IMR-90 (cell line): ENCODE measurements around the gene GP9. TPM values are rescaled to one million over a fixed set of nuclear protein-coding genes. Genes with fewer than 3 reads are reported as not detected.
A peak's percentile ranks its signal among the peaks of the same experiment; 100 is the strongest.

Source experiments
- ATAC-seq: fragments of 200-7000 bp; cut with Tn5 transposase; 2 replicates; pipeline ENCODE4 v1.9.1; 2020; ENCODE audit warnings: low read depth, mild to moderate bottlenecking, moderate library complexity
- BruUV-seq: library from RNA; stranded (reverse); fragments of 400-500 nt; replicated peaks from 2 replicates; lab custom pipeline; 2021; lab: Mats Ljungman, UMichigan
- CTCF ChIA-PET: fragments of 300-600 bp; formaldehyde crosslinking; extraction: SDS; loops from one replicate; lab custom pipeline; 2021; ENCODE audit warnings: antibody characterized with exemption; lab: Yijun Ruan, JAX
- POLR2A ChIA-PET: fragments of 300-600 bp; sonication (Branson Sonifier 250); formaldehyde crosslinking; loops from one replicate; lab custom pipeline; 2022; ENCODE audit warnings: antibody characterized with exemption; ENCODE audit not compliant: unreplicated experiment; lab: Charles Lee
- DNase-seq: peaks from one replicate; pipeline ENCODE4 v3.0.0; 2013
- H2AFZ ChIP-seq: replicated peaks from 2 replicates; pipeline ENCODE3; 2013; ENCODE audit warnings: low read length, mild to moderate bottlenecking; ENCODE audit not compliant: poor library complexity
- H2AK5ac ChIP-seq: 2 replicates; pipeline ENCODE4 v1.6.1; 2013; ENCODE audit warnings: low read depth, low read length, inconsistent platforms
- H2AK9ac ChIP-seq: replicated peaks from 2 replicates; pipeline ENCODE3; 2013; ENCODE audit warnings: mild to moderate bottlenecking, low read depth, low read length, moderate library complexity; ENCODE audit not compliant: poor library complexity
- H2BK120ac ChIP-seq: 2 replicates; pipeline ENCODE4 v1.6.1; 2013; ENCODE audit warnings: low read depth, low read length, inconsistent platforms
- H2BK15ac ChIP-seq: 3 replicates; pipeline ENCODE4 v1.6.1; 2013; ENCODE audit warnings: low read depth, low read length, inconsistent platforms
- H2BK20ac ChIP-seq: 2 replicates; pipeline ENCODE4 v1.6.1; 2013; ENCODE audit warnings: low read depth, mild to moderate bottlenecking, inconsistent platforms, low read length, moderate library complexity
- H2BK5ac ChIP-seq: 2 replicates; pipeline ENCODE4 v1.6.1; 2013; ENCODE audit warnings: mild to moderate bottlenecking, low read depth, low read length, inconsistent platforms; ENCODE audit not compliant: poor library complexity, severe bottlenecking
- H3K14ac ChIP-seq: replicated peaks from 2 replicates; pipeline ENCODE4 v1.6.1; 2013; ENCODE audit warnings: low read depth, low read length, inconsistent platforms
- H3K18ac ChIP-seq: 2 replicates; pipeline ENCODE4 v1.6.1; 2013; ENCODE audit warnings: low read depth, low read length, control low read depth
- H3K23ac ChIP-seq: 2 replicates; pipeline ENCODE4 v1.6.1; 2013; ENCODE audit warnings: low read depth, low read length, inconsistent platforms
- H3K27ac ChIP-seq: 2 replicates; pipeline ENCODE4 v1.5.1; 2013; ENCODE audit warnings: mild to moderate bottlenecking, control low read depth, low read length; ENCODE audit not compliant: insufficient read depth
- H3K27me3 ChIP-seq: 2 replicates; pipeline ENCODE4 v1.6.1; 2013; ENCODE audit warnings: low read length; ENCODE audit not compliant: control insufficient read depth, insufficient read depth
- H3K36me3 ChIP-seq: 2 replicates; pipeline ENCODE4 v1.6.1; 2013; ENCODE audit warnings: low read length, mixed read lengths; ENCODE audit not compliant: control insufficient read depth, insufficient read depth
- H3K4ac ChIP-seq: 2 replicates; pipeline ENCODE4 v1.6.1; 2013; ENCODE audit warnings: low read depth, low read length, inconsistent platforms
- H3K4me1 ChIP-seq: 2 replicates; pipeline ENCODE4 v1.6.1; 2013; ENCODE audit warnings: low read length, mixed read lengths; ENCODE audit not compliant: control insufficient read depth, insufficient read depth
- H3K4me2 ChIP-seq: 2 replicates; pipeline ENCODE4 v1.6.1; 2013; ENCODE audit warnings: low read depth, mild to moderate bottlenecking, control low read depth, low read length, moderate library complexity
- H3K4me3 ChIP-seq: 2 replicates; pipeline ENCODE4 v1.5.1; 2013; ENCODE audit warnings: low read depth, mild to moderate bottlenecking, control low read depth, low read length, moderate library complexity; ENCODE audit not compliant: insufficient read depth
- H3K56ac ChIP-seq: 2 replicates; pipeline ENCODE4 v1.6.1; 2013; ENCODE audit warnings: low read length, inconsistent platforms; ENCODE audit not compliant: insufficient read depth; ENCODE audit errors: extremely low read depth
- H3K79me1 ChIP-seq, 2 experiments: 2 replicates each; pipeline ENCODE4 v1.6.1; 2013; ENCODE audit warnings: low read length in 2 of 2, inconsistent platforms in 1 of 2, low read depth in 1 of 2
- H3K9ac ChIP-seq: 2 replicates; pipeline ENCODE4 v1.6.1; 2013; ENCODE audit warnings: low read depth, low read length, control low read depth
- H3K9me1 ChIP-seq: 2 replicates; pipeline ENCODE4 v1.6.1; 2013; ENCODE audit warnings: low read length, inconsistent platforms; ENCODE audit not compliant: insufficient read depth
- H3K9me3 ChIP-seq: 2 replicates; pipeline ENCODE4 v1.6.1; 2013; ENCODE audit warnings: low read length; ENCODE audit not compliant: control insufficient read depth, insufficient read depth
- H4K20me1 ChIP-seq: 2 replicates; pipeline ENCODE4 v1.6.1; 2013; ENCODE audit warnings: low read length, inconsistent platforms; ENCODE audit not compliant: insufficient read depth
- H4K5ac ChIP-seq: 2 replicates; pipeline ENCODE4 v1.6.1; 2013; ENCODE audit warnings: mild to moderate bottlenecking, low read depth, low read length, control low read depth
- H4K8ac ChIP-seq, 2 experiments: 2 replicates each; pipeline ENCODE4 v1.6.1; 2013; ENCODE audit warnings: low read depth in 2 of 2, low read length in 2 of 2, control low read depth in 1 of 2, inconsistent platforms in 1 of 2
- H4K91ac ChIP-seq: 2 replicates; pipeline ENCODE4 v1.6.1; 2013; ENCODE audit warnings: low read depth, low read length, inconsistent platforms; ENCODE audit not compliant: insufficient read depth
- CHD1 ChIP-seq: IDR thresholded peaks from 2 replicates; pipeline ENCODE4 v1.6.1; 2012; ENCODE audit warnings: low read depth, low read length, improper control_type of control experiment
- FOS ChIP-seq: fragments of 150-350 bp; IDR thresholded peaks from 2 replicates; pipeline ENCODE4 v1.6.1; 2016; ENCODE audit warnings: low read depth, low read length
- MAFK ChIP-seq: IDR thresholded peaks from 2 replicates; pipeline ENCODE4 v1.6.1; 2012; ENCODE audit warnings: low read depth, low read length, improper control_type of control experiment
- MAZ ChIP-seq: IDR thresholded peaks from 2 replicates; pipeline ENCODE4 v1.6.1; 2012; ENCODE audit warnings: low read depth, mild to moderate bottlenecking, low read length, improper control_type of control experiment, moderate library complexity, borderline replicate concordance
- MXI1 ChIP-seq: IDR thresholded peaks from 2 replicates; pipeline ENCODE4 v1.6.1; 2012; ENCODE audit warnings: low read depth, mild to moderate bottlenecking, low read length, moderate library complexity, borderline replicate concordance
- RAD21 ChIP-seq: IDR thresholded peaks from 2 replicates; pipeline ENCODE4 v1.6.1; 2012; ENCODE audit warnings: low read length, improper control_type of control experiment
- RCOR1 ChIP-seq: IDR thresholded peaks from 2 replicates; pipeline ENCODE4 v1.6.1; 2012; ENCODE audit warnings: mild to moderate bottlenecking, low read length, improper control_type of control experiment; ENCODE audit not compliant: insufficient replicate concordance
- RFX5 ChIP-seq: IDR thresholded peaks from 2 replicates; pipeline ENCODE4 v1.8.0; 2012; ENCODE audit warnings: low read depth, mild to moderate bottlenecking, low read length, moderate library complexity
- WGBS, 2 experiments: methylation state at CpG; one replicate each; pipeline versions ENCODE4 v1.1.5 to v1.1.7; 2013; ENCODE audit warnings: missing lambda C conversion rate in 2 of 2; ENCODE audit not compliant: insufficient read length in 1 of 2; ENCODE audit errors: extremely low coverage in 2 of 2; 5-methylcytosine and 5-hydroxymethylcytosine counted together
- dilution Hi-C: fragments of 300-500 bp; cut with HindIII; formaldehyde crosslinking; loops from one replicate; pipeline ENCODE4 v1.14.3; 2018; ENCODE audit warnings: low sequenced_read_pairs; ENCODE audit not compliant: unreplicated experiment
- in situ Hi-C: fragments of 300-500 bp; cut with MboI; formaldehyde crosslinking; loops from 3 replicates; pipeline ENCODE4 v1.14.3; 2019; ENCODE audit warnings: low sequenced_read_pairs, inconsistent platforms, mixed read lengths
- intact Hi-C: fragments of 100-400 bp; cut with micrococcal nuclease; formaldehyde crosslinking; loops from 2 replicates; pipeline ENCODE4 v1.10.0; 2022
- polyA plus RNA-seq, 3 experiments: library from polyadenylated mRNA; depleted of rRNA; stranded (reverse); fragments of >200 nt; gene quantifications; 2 replicates each; pipeline ENCODE4 v1.2.3, GENCODE V29; 2012; ENCODE audit warnings: low replicate concordance in 1 of 3
- total RNA-seq: library from RNA; depleted of rRNA; stranded (reverse); fragments of >200 nt; gene quantifications from 2 replicates; pipeline ENCODE4 v1.2.3, GENCODE V29; 2012
- TF ChIP-seq, protein P1 (sequence below): fragments of 150-350 bp; IDR thresholded peaks from 2 replicates; pipeline ENCODE4 v1.6.1; 2016; ENCODE audit warnings: low read depth, mild to moderate bottlenecking, low read length, moderate library complexity, borderline replicate concordance
- TF ChIP-seq, protein P2 (sequence below): conservative IDR thresholded peaks from 2 replicates; pipeline ENCODE4 v1.5.1; 2012; ENCODE audit warnings: mild to moderate bottlenecking, low read depth, low read length, improper control_type of control experiment

GP9 gene
- total and polyA plus RNA-seq, 2 of the 4 experiments (the other 2 are of a cell fraction) = not detected

DNA sequence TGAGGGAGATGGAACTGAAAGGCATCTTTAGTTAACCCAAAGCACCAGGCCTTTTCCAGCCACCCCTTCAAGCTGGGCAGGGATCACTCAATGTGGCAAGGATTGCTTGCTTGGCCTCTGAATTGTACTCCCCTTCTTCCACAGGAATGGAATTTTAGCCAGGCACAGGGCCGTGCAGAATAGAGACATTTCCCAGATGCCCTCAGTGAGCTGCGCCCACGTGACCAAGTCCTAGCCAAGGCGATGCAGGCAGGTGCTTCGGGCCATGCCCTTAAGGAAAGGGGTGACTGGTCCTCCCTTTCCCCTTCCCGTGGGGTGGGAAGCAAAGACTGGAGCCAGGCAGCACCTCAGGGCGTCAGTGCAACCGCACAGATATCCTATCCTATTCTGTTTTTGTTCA, 17.9 kb downstream of the GP9 start:
- Histone ChIP-seq H3K9me3 (no peaks in the 10 kb centered on the region), H2AK9ac (no peak overlapping the region), H3K23ac (no peak overlapping the region), H2BK20ac (no peak overlapping the region), H4K8ac (no peak overlapping the region), H2BK15ac (no peak overlapping the region), H3K27ac (no peak overlapping the region), H3K4me3 (no peak overlapping the region), H2BK120ac (no peak overlapping the region), H4K20me1 (no peaks in the 10 kb centered on the region), H3K79me1 (no peaks in the 10 kb centered on the region), H3K9me1 (no peaks in the 10 kb centered on the region), H3K9ac (no peak overlapping the region), H3K56ac (no peak overlapping the region), H3K4me1 (0 out of 2 replicates have a peak, but pooled peaks cover 1% of the 10 kb centered on the region), H2BK5ac (no peak overlapping the region), H3K36me3 (no peaks in the 10 kb centered on the region), H3K4ac (no peak overlapping the region), H3K14ac (no peak overlapping the region), H3K27me3 (no peaks in the 10 kb centered on the region), H4K5ac (no peak overlapping the region), H3K18ac (no peak overlapping the region), H2AK5ac (no peak overlapping the region), H4K91ac (no peak overlapping the region), H2AFZ (peak overlapping the region; percentile 23), H3K4me2 (no peak overlapping the region)
- ATAC-seq (no peak), DNase-seq (no peak)
- BruUV-seq = no TSS peak
- 93% methylated on average over 4 of the region's 8 CpGs; no CpG with 5 or more reads in 1 of the 2 experiments for WGBS, 2 experiments
- no peak for TF ChIP-seq MXI1
- no peak for TF ChIP-seq RCOR1
- TF ChIP-seq, protein P1, sequence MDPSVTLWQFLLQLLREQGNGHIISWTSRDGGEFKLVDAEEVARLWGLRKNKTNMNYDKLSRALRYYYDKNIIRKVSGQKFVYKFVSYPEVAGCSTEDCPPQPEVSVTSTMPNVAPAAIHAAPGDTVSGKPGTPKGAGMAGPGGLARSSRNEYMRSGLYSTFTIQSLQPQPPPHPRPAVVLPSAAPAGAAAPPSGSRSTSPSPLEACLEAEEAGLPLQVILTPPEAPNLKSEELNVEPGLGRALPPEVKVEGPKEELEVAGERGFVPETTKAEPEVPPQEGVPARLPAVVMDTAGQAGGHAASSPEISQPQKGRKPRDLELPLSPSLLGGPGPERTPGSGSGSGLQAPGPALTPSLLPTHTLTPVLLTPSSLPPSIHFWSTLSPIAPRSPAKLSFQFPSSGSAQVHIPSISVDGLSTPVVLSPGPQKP = no peak
- TF ChIP-seq RFX5 = no peak
- no peak for TF ChIP-seq FOS
- no peak for TF ChIP-seq RAD21
- TF ChIP-seq, protein P2, sequence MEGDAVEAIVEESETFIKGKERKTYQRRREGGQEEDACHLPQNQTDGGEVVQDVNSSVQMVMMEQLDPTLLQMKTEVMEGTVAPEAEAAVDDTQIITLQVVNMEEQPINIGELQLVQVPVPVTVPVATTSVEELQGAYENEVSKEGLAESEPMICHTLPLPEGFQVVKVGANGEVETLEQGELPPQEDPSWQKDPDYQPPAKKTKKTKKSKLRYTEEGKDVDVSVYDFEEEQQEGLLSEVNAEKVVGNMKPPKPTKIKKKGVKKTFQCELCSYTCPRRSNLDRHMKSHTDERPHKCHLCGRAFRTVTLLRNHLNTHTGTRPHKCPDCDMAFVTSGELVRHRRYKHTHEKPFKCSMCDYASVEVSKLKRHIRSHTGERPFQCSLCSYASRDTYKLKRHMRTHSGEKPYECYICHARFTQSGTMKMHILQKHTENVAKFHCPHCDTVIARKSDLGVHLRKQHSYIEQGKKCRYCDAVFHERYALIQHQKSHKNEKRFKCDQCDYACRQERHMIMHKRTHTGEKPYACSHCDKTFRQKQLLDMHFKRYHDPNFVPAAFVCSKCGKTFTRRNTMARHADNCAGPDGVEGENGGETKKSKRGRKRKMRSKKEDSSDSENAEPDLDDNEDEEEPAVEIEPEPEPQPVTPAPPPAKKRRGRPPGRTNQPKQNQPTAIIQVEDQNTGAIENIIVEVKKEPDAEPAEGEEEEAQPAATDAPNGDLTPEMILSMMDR = no peak
- no peak for TF ChIP-seq MAFK
- no peak for TF ChIP-seq MAZ
- TF ChIP-seq CHD1 = no peak
- ChIA-PET POLR2A (no interaction called here), CTCF (no interaction called here)
- in situ Hi-C loops (no loop called here), dilution Hi-C loops (no loop called here), intact Hi-C loops (no loop called here)
